Neural cell (in vitro differentiated cells): ENCODE results near the gene SLC22A14.

Experiments
- CTCF ChIP-seq: fragments of 450-650 bp; IDR thresholded peaks from 2 replicates; pipeline ENCODE4 v1.5.1; 2014; ENCODE audit warnings: antibody characterized with exemption, mild to moderate bottlenecking, moderate library complexity; ENCODE audit not compliant: poor library complexity, severe bottlenecking
- EZH2 ChIP-seq: fragments of 200-600, 300-800 bp; shearing (Covaris generic), sonication (generic); IDR thresholded peaks from 2 replicates; pipeline ENCODE4 v1.6.1; 2014; ENCODE audit warnings: antibody characterized with exemption, low read length, borderline replicate concordance, mild to moderate bottlenecking; ENCODE audit not compliant: insufficient read depth, poor library complexity, severe bottlenecking

- TF ChIP-seq EZH2 (no peak), CTCF (no peak)
These were observed 10.5 kb upstream of the SLC22A14 start for GRCh38 chr3:38271553-38271952.
